ENCODE measurements around the gene HSBP1L1.

HSBP1L1 gene

GRCh38 chr18:79963658-79964329, 649 bp upstream of the HSBP1L1 start:
- peak overlapping the region; percentile 81 for H3K4me3 ChIP-seq
- TF ChIP-seq CTCF (IDR thresholded peaks at IDR 0.05): no peak
- no peak overlapping the region for H3K27ac ChIP-seq
- DNase-seq (ENCODE audit: low spot score): no peak

GRCh38 chr18:79965119-79965902, 868 bp downstream of the HSBP1L1 start:
- Histone ChIP-seq H3K27ac (peak overlapping the region in 1 of 2 donors; percentile 57), H3K4me3 (peak overlapping the region; percentile 81)
- TF ChIP-seq CTCF (IDR thresholded peaks at IDR 0.05): no peak
- no peak for DNase-seq (ENCODE audit: low spot score)

- no peak for TF ChIP-seq CTCF (IDR thresholded peaks at IDR 0.05)
- Histone ChIP-seq H3K4me3 (no peak overlapping the region), H3K27ac (no peak overlapping the region)
- no peak for DNase-seq (ENCODE audit: low spot score)
Observed at GRCh38 chr18:79970419-79971133, 6.1 kb downstream of the HSBP1L1 start.

- Histone ChIP-seq H3K27ac (no peak overlapping the region), H3K4me3 (no peak overlapping the region)
- DNase-seq (ENCODE audit: low spot score): no peak
- TF ChIP-seq CTCF (IDR thresholded peaks at IDR 0.05): no peak
Observed at GRCh38 chr18:79971211-79971952, 6.9 kb downstream of the HSBP1L1 start.

- DNase-seq (ENCODE audit: low spot score): no peak
- H3K27ac ChIP-seq: no peak overlapping the region
- TF ChIP-seq CTCF (IDR thresholded peaks at IDR 0.05): no peak
- no peak overlapping the region for H3K4me3 ChIP-seq
Observed at GRCh38 chr18:79971986-79972385, 7.5 kb downstream of the HSBP1L1 start.

GRCh38 chr18:79972720-79973119, 8.3 kb downstream of the HSBP1L1 start:
- no peak for DNase-seq (ENCODE audit: low spot score)
- no peak for TF ChIP-seq CTCF (IDR thresholded peaks at IDR 0.05)
- no peak overlapping the region for H3K4me3 ChIP-seq
- no peak overlapping the region for H3K27ac ChIP-seq
